Transverse colon (tissue), 4 donors: ENCODE results near the gene GGACT. TPM values are rescaled to one million over a fixed set of nuclear protein-coding genes. Genes with fewer than 3 reads are reported as not detected.

Experiments used
- DNase-seq: peaks from one replicate; pipeline ENCODE4 v3.0.0-alpha.2; 2019
- H3K27ac ChIP-seq, 4 donors: fragments of 200-600 bp; sonication (generic); 2 replicates each; pipeline ENCODE4 v1.5.1; 2016 to 2018; ENCODE audit warnings: inconsistent platforms in 4 of 4
- H3K27me3 ChIP-seq: fragments of 200-600 bp; sonication (generic); 2 replicates; pipeline ENCODE4 v1.5.1; 2017; ENCODE audit warnings: inconsistent platforms
- H3K36me3 ChIP-seq, 4 donors: fragments of 200-600 bp; sonication (generic); 2 replicates each; pipeline ENCODE4 v1.5.1; 2017 to 2019; ENCODE audit warnings: inconsistent platforms in 4 of 4
- H3K4me1 ChIP-seq, 4 donors: fragments of 200-600 bp; sonication (generic); 2 replicates each; pipeline ENCODE4 v1.5.1; 2017 to 2020; ENCODE audit warnings: inconsistent platforms in 4 of 4
- H3K4me3 ChIP-seq, 4 donors: fragments of 200-600 bp; sonication (generic); 1 replicate in 1 of 4; 2 replicates in 3 of 4; pipeline versions ENCODE4 v1.5.1 to v1.6.1; 2017 to 2019; ENCODE audit warnings: inconsistent platforms in 4 of 4
- H3K9me3 ChIP-seq, 2 donors: fragments of 200-600 bp; sonication (generic); 2 replicates each; pipeline ENCODE4 v1.5.1; 2017 to 2019; ENCODE audit warnings: inconsistent platforms in 2 of 2
- CTCF ChIP-seq, 5 experiments: fragments of 200-600 bp in 3 of 5; fragments of 450-650 bp in 2 of 5; sonication (generic) in 3 of 5; IDR thresholded peaks; 1 replicate in 2 of 5; 2 replicates in 3 of 5; pipeline ENCODE4 v1.5.1; 2016 to 2017; ENCODE audit warnings: antibody characterized with exemption in 5 of 5, inconsistent platforms in 3 of 5, mild to moderate bottlenecking in 2 of 5, moderate library complexity in 1 of 5
- EP300 ChIP-seq: sonication (generic); formaldehyde crosslinking; IDR thresholded peaks from one replicate; pipeline ENCODE4 v1.6.1; 2017; ENCODE audit warnings: antibody characterized with exemption, low read depth
- POLR2A ChIP-seq: fragments of 450-650 bp; IDR thresholded peaks from one replicate; pipeline ENCODE4 v1.6.1; 2016; ENCODE audit warnings: antibody characterized with exemption, mild to moderate bottlenecking, moderate library complexity
- POLR2AphosphoS5 ChIP-seq, 3 donors: sonication (generic); formaldehyde crosslinking; IDR thresholded peaks; one replicate each; pipeline ENCODE4 v1.6.1; 2016; ENCODE audit warnings: antibody characterized with exemption in 3 of 3
- WGBS, 2 donors: methylation state at CpG; one replicate each; pipeline ENCODE4 v1.1.5; 2018; ENCODE audit warnings: low coverage in 1 of 2; 5-methylcytosine and 5-hydroxymethylcytosine counted together
- in situ Hi-C, 4 donors: fragments of 200-750 bp; cut with MboI; loops; one replicate each; pipeline versions ENCODE4 v1.15.0 to v1.15.1; 2017; ENCODE audit warnings: low sequenced_read_pairs in 3 of 4, low pct_ligation_motif_present in 1 of 4, low pct_unique_long_range_greater_than_20kb in 1 of 4
- intact Hi-C: fragments of 100-400 bp; cut with DNase I; formaldehyde crosslinking; loops from one replicate; pipeline ENCODE4 v1.15.1; 2023; ENCODE audit warnings: low total_unique reads
- total RNA-seq, 4 donors: library from RNA; depleted of rRNA; stranded (reverse); fragments of >200 nt; gene quantifications; one replicate each; pipeline ENCODE4 v1.1.0, GENCODE V29; 2016

Gene GGACT
- total RNA-seq, 4 donors from 2014 or later = 6.4 to 9.2 (median 8.8) TPM; not detected in 1

- Histone ChIP-seq H3K27me3 (no peaks in the 10 kb centered on the region), H3K4me3 (no peak overlapping the region), H3K4me1 (no peaks in the 10 kb centered on the region), H3K9me3 (no peaks in the 10 kb centered on the region), H3K27ac (no peak overlapping the region), H3K36me3 (no peaks in the 10 kb centered on the region)
- intact Hi-C loops (no loop called here), in situ Hi-C loops (no loop called here)
- 95% methylated on average over 12 to 18 of the region's 18 CpGs for WGBS, 2 donors
- no peak for DNase-seq
- TF ChIP-seq CTCF (IDR thresholded peaks at IDR 0.05) = no peak
- TF ChIP-seq POLR2AphosphoS5 (IDR thresholded peaks at IDR 0.05) = no peak
- no peak for TF ChIP-seq POLR2A
- TF ChIP-seq EP300 = no peak
Measured at GRCh38 chr13:100541897-100542825, 46.4 kb downstream of the GGACT start.

GRCh38 chr13:100540621-100541020 lies 48.0 kb downstream of the GGACT start:
- intact Hi-C loops (no loop called here), in situ Hi-C loops (no loop called here)
- no peak overlapping the region for H3K27ac ChIP-seq
- no peak overlapping the region for H3K4me3 ChIP-seq
- no peaks in the 10 kb centered on the region for H3K9me3 ChIP-seq
- H3K4me1 ChIP-seq = no peaks in the 10 kb centered on the region
- no peak for DNase-seq
- H3K27me3 ChIP-seq = no peaks in the 10 kb centered on the region
- TF ChIP-seq POLR2A = no peak
- 80 to 92% methylated on average over 3 of the region's 3 CpGs for WGBS, 2 donors
- H3K36me3 ChIP-seq = no peaks in the 10 kb centered on the region

GRCh38 chr13:100537951-100538462 lies 50.6 kb downstream of the GGACT start:
- TF ChIP-seq CTCF (IDR thresholded peaks at IDR 0.05) (no peak), POLR2AphosphoS5 (IDR thresholded peaks at IDR 0.05) (no peak), EP300 (no peak), POLR2A (no peak)
- DNase-seq = no peak
- Histone ChIP-seq H3K36me3 (no peaks in the 10 kb centered on the region), H3K4me1 (no peaks in the 10 kb centered on the region), H3K9me3 (no peaks in the 10 kb centered on the region), H3K27me3 (no peaks in the 10 kb centered on the region), H3K4me3 (no peak overlapping the region), H3K27ac (no peak overlapping the region)
- 93% methylated on average over 5 of the region's 5 CpGs; no CpG with 5 or more reads in 1 of the 2 donors for WGBS, 2 donors
- in situ Hi-C loops (no loop called here), intact Hi-C loops (no loop called here)

GRCh38 chr13:100537486-100537885 lies 51.1 kb downstream of the GGACT start:
- in situ Hi-C loops (no loop called here), intact Hi-C loops (no loop called here)
- no peaks in the 10 kb centered on the region for H3K27me3 ChIP-seq
- no peaks in the 10 kb centered on the region for H3K36me3 ChIP-seq
- no peak overlapping the region for H3K27ac ChIP-seq
- H3K4me3 ChIP-seq = no peak overlapping the region
- 88 to 94% methylated on average over 5 to 9 of the region's 9 CpGs for WGBS, 2 donors
- TF ChIP-seq POLR2AphosphoS5 (IDR thresholded peaks at IDR 0.05) (no peak), CTCF (IDR thresholded peaks at IDR 0.05) (no peak), EP300 (no peak), POLR2A (no peak)
- DNase-seq = no peak
- H3K4me1 ChIP-seq = no peaks in the 10 kb centered on the region
- no peaks in the 10 kb centered on the region for H3K9me3 ChIP-seq
